ENCODE results near the gene RNF207.

DNA sequence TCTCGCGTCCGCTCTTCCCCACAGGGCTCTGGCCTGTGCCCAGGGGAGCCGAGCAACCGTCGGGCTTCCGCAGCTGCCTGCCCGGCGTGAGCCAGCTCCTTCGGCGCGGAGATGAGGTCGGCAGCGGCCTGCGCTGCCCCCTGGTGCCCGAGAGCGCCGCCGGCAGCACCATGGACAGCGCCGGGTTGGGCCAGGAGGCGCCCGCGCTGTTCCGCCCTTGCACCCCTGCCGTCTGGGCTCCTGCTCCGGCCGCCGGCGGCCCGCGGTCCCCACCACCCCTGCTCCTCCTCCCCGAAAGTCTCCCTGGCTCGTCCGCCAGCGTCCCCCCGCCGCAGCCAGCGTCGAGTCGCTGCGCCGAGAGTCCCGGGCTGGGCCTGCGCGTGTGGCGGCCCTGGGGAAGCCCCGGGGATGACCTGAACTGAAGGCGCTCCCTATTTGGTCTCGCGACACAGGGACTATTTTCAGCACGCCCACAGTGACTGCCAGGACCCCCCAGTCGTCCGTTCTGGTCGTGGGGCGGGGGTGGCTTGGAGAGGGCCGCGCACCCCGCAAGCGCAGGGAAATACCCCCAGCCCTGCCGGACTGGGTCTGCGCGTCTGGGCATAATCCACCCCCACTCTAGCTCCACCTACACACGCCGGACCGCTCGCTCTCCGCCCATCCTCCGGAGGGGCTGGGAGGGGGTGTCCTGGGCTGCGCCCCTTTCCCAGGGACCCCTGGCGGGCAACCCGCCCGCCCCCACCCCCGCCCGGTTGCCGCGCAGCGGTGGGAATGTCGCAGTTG lies 39.4 kb downstream of the RNF207 start:
- TF ChIP-seq CTCF (IDR thresholded peaks at IDR 0.05) (peak; percentile 36 to 95 (median 80)), POLR2A (IDR thresholded peaks at IDR 0.05) (no peak)

Data from thyroid gland (tissue), 4 donors.